Measurements from ENCODE around the gene BDKRB2.

BDKRB2 gene

GRCh38 chr14:96197969-96198368 lies 6.7 kb upstream of the BDKRB2 start:
- in situ Hi-C loops (cut with MboI; ENCODE audit: low sequenced_read_pairs), result no loop called here

GRCh38 chr14:96198430-96199130 lies 6.1 kb upstream of the BDKRB2 start:
- in situ Hi-C loops (cut with MboI; ENCODE audit: low sequenced_read_pairs), result no loop called here

GRCh38 chr14:96201157-96201556 lies 3.5 kb upstream of the BDKRB2 start:
- in situ Hi-C loops (cut with MboI; ENCODE audit: low sequenced_read_pairs), result no loop called here

GRCh38 chr14:96201965-96202364 lies 2.7 kb upstream of the BDKRB2 start:
- in situ Hi-C loops (cut with MboI; ENCODE audit: low sequenced_read_pairs), result no loop called here

- in situ Hi-C loops (cut with MboI; ENCODE audit: low sequenced_read_pairs), result no loop called here
Observed at GRCh38 chr14:96202441-96203094, 2.1 kb upstream of the BDKRB2 start.

- in situ Hi-C loops (cut with MboI; ENCODE audit: low sequenced_read_pairs), result no loop called here
Observed at GRCh38 chr14:96203116-96203515, 1.5 kb upstream of the BDKRB2 start.

GRCh38 chr14:96203635-96204034 lies 1.0 kb upstream of the BDKRB2 start:
- in situ Hi-C loops (cut with MboI; ENCODE audit: low sequenced_read_pairs), result no loop called here

- in situ Hi-C loops (cut with MboI; ENCODE audit: low sequenced_read_pairs), result no loop called here
Observed at GRCh38 chr14:96205059-96205977, 679 bp downstream of the BDKRB2 start.

- in situ Hi-C loops (cut with MboI; ENCODE audit: low sequenced_read_pairs), result no loop called here
Observed at GRCh38 chr14:96205978-96206360, 1.3 kb downstream of the BDKRB2 start.

- in situ Hi-C loops (cut with MboI; ENCODE audit: low sequenced_read_pairs), result no loop called here
Observed at GRCh38 chr14:96206461-96206860, 1.8 kb downstream of the BDKRB2 start.

GRCh38 chr14:96207686-96208085 lies 3.0 kb downstream of the BDKRB2 start:
- in situ Hi-C loops (cut with MboI; ENCODE audit: low sequenced_read_pairs), result no loop called here

GRCh38 chr14:96208739-96209138 lies 4.1 kb downstream of the BDKRB2 start:
- in situ Hi-C loops (cut with MboI; ENCODE audit: low sequenced_read_pairs), result no loop called here

GRCh38 chr14:96212140-96212539 lies 7.5 kb downstream of the BDKRB2 start:
- in situ Hi-C loops (cut with MboI; ENCODE audit: low sequenced_read_pairs), result no loop called here

GRCh38 chr14:96212896-96213295 lies 8.3 kb downstream of the BDKRB2 start:
- in situ Hi-C loops (cut with MboI; ENCODE audit: low sequenced_read_pairs), result no loop called here

- in situ Hi-C loops (cut with MboI; ENCODE audit: low sequenced_read_pairs), result no loop called here
Observed at GRCh38 chr14:96213871-96214465, 9.3 kb downstream of the BDKRB2 start.

- in situ Hi-C loops (cut with MboI; ENCODE audit: low sequenced_read_pairs), result no loop called here
Observed at GRCh38 chr14:96214793-96215192, 10.2 kb downstream of the BDKRB2 start.

GRCh38 chr14:96215452-96216244 lies 11.0 kb downstream of the BDKRB2 start:
- in situ Hi-C loops (cut with MboI; ENCODE audit: low sequenced_read_pairs), result no loop called here

GRCh38 chr14:96216627-96217026 lies 12.0 kb downstream of the BDKRB2 start:
- in situ Hi-C loops (cut with MboI; ENCODE audit: low sequenced_read_pairs), result no loop called here

- in situ Hi-C loops (cut with MboI; ENCODE audit: low sequenced_read_pairs), result no loop called here
Observed at GRCh38 chr14:96217376-96217913, 12.8 kb downstream of the BDKRB2 start.

GRCh38 chr14:96221109-96221650 lies 16.5 kb downstream of the BDKRB2 start:
- in situ Hi-C loops (cut with MboI; ENCODE audit: low sequenced_read_pairs), result no loop called here
